HUES48 (cell line): ENCODE measurements around the gene HSPBP1.
"Not testable (repeated sequence)": the region's sequence is repeated elsewhere in the genome, so short reads cannot be mapped to it uniquely, and the experiment has no call there.

Source experiments
- H3K27ac ChIP-seq: one replicate; pipeline ENCODE4 v1.7.0; 2013; ENCODE audit warnings: low read depth, low read length, inconsistent platforms
- H3K27me3 ChIP-seq: 2 replicates; pipeline ENCODE4 v1.6.1; 2013; ENCODE audit warnings: mild to moderate bottlenecking, low read length; ENCODE audit not compliant: control insufficient read depth, insufficient read depth
- H3K36me3 ChIP-seq: 2 replicates; pipeline ENCODE4 v1.6.1; 2013; ENCODE audit warnings: low read length; ENCODE audit not compliant: control insufficient read depth, insufficient read depth
- H3K4me1 ChIP-seq: 2 replicates; pipeline ENCODE4 v1.6.1; 2013; ENCODE audit warnings: mild to moderate bottlenecking, low read length; ENCODE audit not compliant: control insufficient read depth, insufficient read depth
- H3K4me3 ChIP-seq: 2 replicates; pipeline ENCODE4 v1.5.1; 2013; ENCODE audit warnings: mild to moderate bottlenecking, low read depth, low read length
- H3K9ac ChIP-seq: 2 replicates; pipeline ENCODE4 v1.6.1; 2013; ENCODE audit warnings: mild to moderate bottlenecking, low read depth, low read length, moderate library complexity
- H3K9me3 ChIP-seq: 2 replicates; pipeline ENCODE4 v1.6.1; 2013; ENCODE audit warnings: low read length; ENCODE audit not compliant: control insufficient read depth, insufficient read depth

The HSPBP1 gene

DNA sequence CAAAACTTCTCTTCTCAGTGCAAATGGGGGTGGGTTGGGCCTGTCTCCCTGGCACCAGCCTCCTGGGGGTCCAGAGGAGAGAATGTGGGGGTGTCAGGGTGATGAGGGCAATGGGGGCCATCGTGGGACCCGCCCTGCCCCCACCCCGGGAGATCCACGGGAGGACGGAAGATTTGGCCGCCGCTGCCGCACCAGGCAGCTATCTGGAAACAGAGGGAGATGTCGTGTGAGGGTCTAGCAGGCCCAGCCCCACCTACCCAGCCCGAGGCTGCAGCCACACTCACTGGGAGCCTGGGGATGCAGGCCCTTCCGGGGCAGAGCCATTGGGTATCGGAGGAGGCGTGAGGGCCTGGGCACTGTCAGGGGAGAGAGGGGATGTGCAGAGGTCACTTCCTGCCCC, 49.6 kb downstream of the HSPBP1 start:
- Histone ChIP-seq H3K4me3 (no peak overlapping the region), H3K9ac (no peak overlapping the region), H3K27me3 (no peaks in the 10 kb centered on the region), H3K9me3 (no peaks in the 10 kb centered on the region), H3K4me1 (no peaks in the 10 kb centered on the region), H3K36me3 (peaks cover 60% of the 10 kb centered on the region), H3K27ac (no peak overlapping the region)

DNA sequence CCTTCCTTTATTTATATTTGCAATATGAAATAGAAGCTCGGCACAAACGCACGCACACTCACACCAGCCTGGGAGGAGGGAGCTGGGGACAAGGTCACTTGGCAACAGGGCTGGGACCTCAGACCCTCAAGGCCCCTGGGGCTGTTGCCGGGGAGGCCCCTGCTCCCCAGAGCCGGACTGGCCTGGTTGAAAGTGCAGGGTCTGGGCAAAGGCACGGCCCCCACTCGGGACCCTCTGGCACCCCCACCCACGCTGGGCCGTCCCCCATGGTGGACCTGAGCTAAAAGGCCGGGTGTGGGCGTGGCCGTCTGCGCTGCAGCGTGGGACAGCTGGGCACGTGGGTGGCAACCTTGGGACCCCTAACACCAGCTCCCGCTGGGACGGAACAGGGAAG, 50.1 kb downstream of the HSPBP1 start:
- H3K36me3 ChIP-seq, result peaks cover 55% of the 10 kb centered on the region
- H3K4me1 ChIP-seq, result no peaks in the 10 kb centered on the region
- no peak overlapping the region for H3K4me3 ChIP-seq
- H3K27me3 ChIP-seq, result no peaks in the 10 kb centered on the region
- no peak overlapping the region for H3K27ac ChIP-seq
- H3K9me3 ChIP-seq, result no peaks in the 10 kb centered on the region
- H3K9ac ChIP-seq, result no peak overlapping the region

DNA sequence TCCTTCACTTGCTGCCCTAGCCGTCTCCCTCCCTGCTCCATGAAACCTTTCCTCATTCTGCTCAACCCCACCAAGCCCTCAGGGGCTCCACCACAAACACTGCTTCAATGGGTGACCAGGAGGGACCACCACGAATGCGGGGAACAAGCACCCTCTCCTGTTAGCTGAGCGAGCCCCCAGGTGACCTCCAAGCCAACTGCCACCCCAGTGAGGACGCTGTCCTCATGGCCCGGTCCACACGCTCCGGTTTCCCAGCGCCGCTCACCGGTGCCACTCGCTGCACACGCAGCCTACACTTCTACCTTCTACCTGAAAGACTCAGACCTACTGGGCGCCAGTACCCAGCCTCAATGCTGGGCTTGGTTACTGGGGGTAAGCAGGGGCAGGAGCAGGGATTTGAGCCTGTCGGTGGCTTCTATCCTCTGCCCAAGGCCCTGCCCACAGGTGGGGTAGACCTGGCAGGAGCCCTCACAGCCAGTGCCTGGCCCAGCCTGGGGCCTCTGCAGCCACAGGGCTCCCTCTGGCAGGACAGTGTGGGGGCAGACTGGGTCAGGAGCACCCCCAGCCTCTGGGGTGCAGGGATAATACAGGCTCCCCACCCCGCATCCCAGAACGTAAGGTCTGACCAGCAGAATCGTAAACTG, 50.6 kb downstream of the HSPBP1 start:
- no peaks in the 10 kb centered on the region for H3K9me3 ChIP-seq
- H3K36me3 ChIP-seq, result peaks cover 50% of the 10 kb centered on the region

DNA sequence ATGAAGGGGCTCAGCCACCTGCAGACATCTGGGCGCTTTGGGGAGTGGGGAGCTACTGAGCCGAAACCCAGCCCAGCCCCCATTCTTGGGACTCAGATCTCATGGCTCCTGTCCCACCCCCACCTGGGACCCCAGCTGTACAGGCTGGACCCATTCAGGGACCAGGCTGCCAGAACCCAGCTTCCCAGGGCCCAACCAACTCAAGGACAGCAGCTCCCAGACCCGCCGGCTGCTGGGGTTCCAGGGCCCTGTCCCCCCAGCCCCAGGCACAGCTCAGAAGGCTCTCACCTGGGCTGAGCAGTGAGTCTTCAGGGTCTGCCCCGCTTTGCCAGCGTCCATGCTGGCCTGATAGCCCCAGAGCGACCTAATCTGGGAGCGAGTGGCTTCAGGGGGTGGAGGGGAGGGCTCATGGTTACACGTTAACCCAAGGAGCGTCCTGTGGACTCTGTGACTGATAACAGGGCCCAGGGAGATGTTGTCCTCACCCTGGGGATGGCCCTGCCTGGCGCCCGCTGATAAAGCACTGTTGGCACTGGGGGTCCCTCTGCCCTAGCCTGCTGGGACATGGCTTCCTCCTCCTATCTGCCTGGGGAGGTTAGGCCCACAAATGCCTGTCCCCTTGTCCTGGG, 51.4 kb downstream of the HSPBP1 start, which contains the start of gene TMEM86B:
TSS of gene TMEM86B (minus strand) at position 361 of the 629 bp plus-strand sequence. CDS start at position 339, 22 bp downstream.
- Histone ChIP-seq H3K9me3 (no peaks in the 10 kb centered on the region), H3K4me1 (no peaks in the 10 kb centered on the region), H3K27me3 (no peaks in the 10 kb centered on the region), H3K4me3 (no peak within 1 kb of the TSS), H3K27ac (no peak within 1 kb of the TSS), H3K36me3 (peaks cover 44% of the 10 kb centered on the region), H3K9ac (no peak within 1 kb of the TSS)

More for the DNA sequence above, 50.6 kb downstream of the HSPBP1 start:
- Histone ChIP-seq H3K27me3 (no peaks in the 10 kb centered on the region), H3K27ac (no peak overlapping the region), H3K4me1 (no peaks in the 10 kb centered on the region), H3K4me3 (no peak overlapping the region), H3K9ac (no peak overlapping the region)

DNA sequence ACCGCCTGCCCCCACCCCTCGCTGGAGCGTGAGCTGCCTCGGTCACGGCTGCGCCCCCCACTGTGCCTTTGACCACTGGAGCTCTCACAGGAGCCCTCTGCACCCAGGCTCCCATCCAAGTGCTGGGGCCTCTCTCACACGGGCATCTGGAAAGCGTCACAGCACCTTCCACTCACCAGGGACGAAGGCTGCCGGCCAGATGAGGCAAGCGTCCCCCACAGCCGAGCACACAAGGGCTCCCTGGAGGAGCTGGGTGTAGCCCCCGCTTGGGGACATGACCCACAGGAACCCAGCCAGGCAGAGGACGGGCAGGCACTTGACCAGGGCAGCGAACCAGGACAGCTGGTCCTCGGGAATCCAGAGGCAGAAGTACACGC, 51.9 kb downstream of the HSPBP1 start:
- Histone ChIP-seq H3K4me1 (no peaks in the 10 kb centered on the region), H3K27ac (no peak overlapping the region), H3K4me3 (no peak overlapping the region), H3K36me3 (peaks cover 39% of the 10 kb centered on the region), H3K27me3 (no peaks in the 10 kb centered on the region), H3K9me3 (no peaks in the 10 kb centered on the region), H3K9ac (no peak overlapping the region)

DNA sequence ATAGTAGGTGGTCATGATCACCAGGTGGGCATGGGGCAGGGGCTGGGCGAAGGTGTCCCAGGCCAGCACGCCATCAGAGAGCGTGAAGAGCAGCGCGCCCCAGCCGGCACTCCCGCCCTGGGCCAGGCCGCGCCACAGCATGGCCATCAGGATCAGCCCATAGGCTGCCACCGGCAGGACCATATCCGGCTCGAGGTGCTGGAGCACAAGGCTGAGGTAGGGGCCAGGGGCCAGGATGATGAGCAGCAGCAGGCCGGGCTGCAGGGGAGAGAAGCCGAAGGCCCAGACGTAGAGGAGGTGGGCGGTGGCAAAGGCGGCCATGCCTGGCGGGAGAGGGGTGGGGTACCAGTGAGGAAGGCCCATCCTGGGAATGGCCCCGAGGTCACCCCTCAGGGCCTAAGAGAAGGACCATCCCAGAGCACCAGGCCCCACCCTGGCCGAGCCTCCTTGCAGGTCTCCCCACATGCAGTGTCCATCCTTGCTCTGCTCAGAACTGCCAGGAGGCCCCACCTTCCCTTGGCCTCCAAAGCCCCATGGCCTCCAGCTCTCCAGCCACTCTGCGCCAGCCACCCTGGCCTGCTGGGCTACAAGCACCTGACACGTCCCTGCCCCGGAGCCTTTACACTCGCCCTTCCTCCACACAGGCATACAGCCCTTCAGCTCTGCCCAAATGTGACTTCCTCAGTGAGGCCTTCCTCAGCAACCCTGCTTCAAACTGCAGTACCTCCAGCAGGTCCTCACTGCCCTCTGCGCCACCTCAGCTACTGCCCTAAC, 52.5 kb downstream of the HSPBP1 start:
- Histone ChIP-seq H3K27me3 (no peaks in the 10 kb centered on the region), H3K36me3 (peaks cover 33% of the 10 kb centered on the region), H3K27ac (no peak overlapping the region), H3K9me3 (no peaks in the 10 kb centered on the region), H3K9ac (no peak overlapping the region), H3K4me3 (no peak overlapping the region), H3K4me1 (no peaks in the 10 kb centered on the region)

DNA sequence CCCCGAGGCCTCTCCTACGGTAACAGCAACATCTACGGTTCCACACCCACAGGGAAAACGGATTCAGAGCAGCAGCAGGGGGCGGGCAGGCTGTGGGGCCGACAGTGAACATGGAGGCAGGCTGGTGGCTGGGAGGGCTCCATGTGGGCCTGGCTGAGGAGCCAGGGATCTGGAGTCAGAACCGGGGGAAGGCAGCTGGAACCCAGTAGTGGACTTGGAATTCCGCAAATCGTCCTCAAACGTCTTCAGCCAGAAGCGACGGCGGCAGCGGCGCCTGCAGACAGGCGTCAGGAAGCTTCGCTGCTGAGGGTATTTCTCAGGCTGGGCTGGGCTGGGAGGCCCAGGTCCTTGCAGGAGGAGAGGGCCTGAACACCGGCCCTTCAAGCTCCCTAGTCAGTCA, 53.1 kb downstream of the HSPBP1 start:
- Histone ChIP-seq H3K36me3 (peaks cover 27% of the 10 kb centered on the region), H3K27ac (no peak overlapping the region), H3K9me3 (no peaks in the 10 kb centered on the region), H3K9ac (no peak overlapping the region), H3K4me3 (no peak overlapping the region), H3K4me1 (no peaks in the 10 kb centered on the region), H3K27me3 (no peaks in the 10 kb centered on the region)

DNA sequence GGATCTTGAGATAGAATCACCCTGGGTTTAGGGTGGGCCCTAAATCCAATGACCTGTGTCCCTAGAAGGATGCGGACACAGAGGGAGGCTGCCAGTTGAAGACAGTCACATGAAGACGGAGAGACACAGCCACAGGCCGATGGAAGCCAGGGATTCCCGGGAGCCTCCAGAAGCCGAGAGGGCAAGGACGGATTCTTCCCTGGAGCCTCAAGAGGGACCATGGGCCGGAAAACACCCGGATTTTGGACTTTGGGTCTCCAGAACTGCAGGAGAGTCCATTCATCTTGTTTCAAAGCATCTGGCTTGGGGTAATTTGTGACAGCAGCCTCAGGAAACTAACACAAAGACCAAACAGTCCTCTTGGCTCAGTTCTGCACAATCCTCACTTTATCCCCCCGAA, 53.6 kb downstream of the HSPBP1 start:
- Histone ChIP-seq H3K36me3 (peaks cover 22% of the 10 kb centered on the region), H3K9me3 (no peaks in the 10 kb centered on the region), H3K4me3 (no peak overlapping the region), H3K27me3 (no peaks in the 10 kb centered on the region), H3K4me1 (no peaks in the 10 kb centered on the region), H3K27ac (no peak overlapping the region), H3K9ac (no peak overlapping the region)

DNA sequence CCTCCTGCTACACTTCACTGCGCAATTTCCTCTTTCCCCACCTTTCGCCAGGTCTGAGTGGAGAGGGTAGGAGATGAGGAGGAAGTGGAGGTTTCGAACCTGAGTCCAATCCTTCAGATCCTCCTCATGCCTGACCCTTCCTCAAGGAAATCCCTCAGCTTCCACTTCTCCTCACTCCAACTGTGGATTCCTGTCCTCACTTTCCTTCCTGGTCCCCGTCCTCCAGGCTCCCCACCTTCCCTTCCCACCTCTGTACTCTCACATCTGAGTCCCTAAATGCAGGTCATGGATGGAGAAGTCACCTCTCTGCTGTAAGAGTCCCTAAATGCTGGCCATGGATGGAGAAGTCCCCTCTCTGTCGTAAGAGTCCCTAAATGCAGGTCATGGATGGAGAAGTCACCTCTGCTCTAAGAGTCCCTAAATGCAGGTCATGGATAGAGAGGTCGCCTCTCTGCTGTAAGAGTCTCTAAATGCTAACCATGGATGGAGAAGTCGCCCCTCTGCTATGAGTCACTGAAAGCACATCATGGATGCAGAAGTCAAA, 54.4 kb downstream of the HSPBP1 start:
- Histone ChIP-seq H3K27ac (no peak overlapping the region), H3K9me3 (no peaks in the 10 kb centered on the region), H3K4me1 (no peaks in the 10 kb centered on the region), H3K4me3 (no peak overlapping the region), H3K36me3 (peaks cover 16% of the 10 kb centered on the region), H3K9ac (no peak overlapping the region), H3K27me3 (no peaks in the 10 kb centered on the region)

DNA sequence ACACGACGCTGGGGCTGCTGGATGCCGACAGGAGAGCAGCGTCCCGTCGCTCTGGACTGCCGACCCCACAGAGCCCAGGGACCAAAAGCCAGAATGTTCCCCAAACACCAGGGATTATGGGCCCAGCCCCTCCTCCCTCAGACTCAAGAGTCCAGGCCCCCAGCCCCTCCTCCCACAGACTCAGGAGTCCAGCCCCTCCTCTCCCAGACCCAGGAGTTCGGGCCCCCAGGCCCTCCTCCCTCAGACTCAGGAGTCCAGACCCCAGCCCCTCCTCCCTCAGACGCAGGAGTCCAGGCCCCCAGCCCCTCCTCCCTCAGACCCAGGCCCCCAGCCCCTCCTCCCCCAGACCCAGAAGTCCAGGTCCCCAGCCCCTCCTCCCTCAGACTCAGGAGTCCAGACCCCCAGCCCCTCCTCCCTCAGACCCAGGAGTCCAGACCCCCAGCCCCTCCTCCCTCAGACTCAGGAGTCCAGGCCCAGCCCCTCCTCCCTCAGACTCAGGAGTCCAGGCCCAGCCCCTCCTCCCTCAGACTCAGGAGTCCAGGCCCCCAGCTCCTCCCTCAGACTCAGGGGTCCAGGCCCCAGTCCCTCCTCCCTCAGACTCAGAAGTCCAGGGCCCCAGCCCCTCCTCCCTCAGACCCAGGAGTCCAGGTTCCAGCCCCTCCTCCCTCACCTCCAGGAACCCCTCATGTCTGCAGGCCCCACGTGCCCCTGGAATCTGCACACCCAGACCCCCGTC, 55.1 kb downstream of the HSPBP1 start:
- H3K27ac ChIP-seq, H3K4me1 ChIP-seq, H3K4me3 ChIP-seq, H3K27me3 ChIP-seq, H3K9ac ChIP-seq, H3K9me3 ChIP-seq: not testable (repeated sequence)
- H3K36me3 ChIP-seq, result peaks cover 16% of the 10 kb centered on the region
